ENCODE data around the gene LMF1.

GRCh38 chr16:813916-814412, 156.8 kb downstream of the LMF1 start:
- TF ChIP-seq FOSL1 (IDR thresholded peaks at IDR 0.05; ENCODE audit: low read depth) (no peak), POLR2A (IDR thresholded peaks at IDR 0.05; ENCODE audit: borderline replicate concordance, extremely low read depth, insufficient read depth, insufficient read length) (no peak), POLR2AphosphoS5 (IDR thresholded peaks at IDR 0.05; ENCODE audit: low read depth, low read length) (no peak), TCF7L2 (IDR thresholded peaks at IDR 0.05; ENCODE audit: borderline replicate concordance, extremely low read depth, insufficient read depth, insufficient read length) (no peak), ZFX (IDR thresholded peaks at IDR 0.05) (no peak), REST (IDR thresholded peaks at IDR 0.05; ENCODE audit: low read depth) (no peak), YY1 (IDR thresholded peaks at IDR 0.05; ENCODE audit: extremely low read depth, insufficient replicate concordance, low read depth, low read length) (no peak), EZH2 (IDR thresholded peaks at IDR 0.05) (no peak)
- TF ChIP-seq, protein P1, sequence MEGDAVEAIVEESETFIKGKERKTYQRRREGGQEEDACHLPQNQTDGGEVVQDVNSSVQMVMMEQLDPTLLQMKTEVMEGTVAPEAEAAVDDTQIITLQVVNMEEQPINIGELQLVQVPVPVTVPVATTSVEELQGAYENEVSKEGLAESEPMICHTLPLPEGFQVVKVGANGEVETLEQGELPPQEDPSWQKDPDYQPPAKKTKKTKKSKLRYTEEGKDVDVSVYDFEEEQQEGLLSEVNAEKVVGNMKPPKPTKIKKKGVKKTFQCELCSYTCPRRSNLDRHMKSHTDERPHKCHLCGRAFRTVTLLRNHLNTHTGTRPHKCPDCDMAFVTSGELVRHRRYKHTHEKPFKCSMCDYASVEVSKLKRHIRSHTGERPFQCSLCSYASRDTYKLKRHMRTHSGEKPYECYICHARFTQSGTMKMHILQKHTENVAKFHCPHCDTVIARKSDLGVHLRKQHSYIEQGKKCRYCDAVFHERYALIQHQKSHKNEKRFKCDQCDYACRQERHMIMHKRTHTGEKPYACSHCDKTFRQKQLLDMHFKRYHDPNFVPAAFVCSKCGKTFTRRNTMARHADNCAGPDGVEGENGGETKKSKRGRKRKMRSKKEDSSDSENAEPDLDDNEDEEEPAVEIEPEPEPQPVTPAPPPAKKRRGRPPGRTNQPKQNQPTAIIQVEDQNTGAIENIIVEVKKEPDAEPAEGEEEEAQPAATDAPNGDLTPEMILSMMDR (IDR thresholded peaks at IDR 0.05 in 2 of 3, conservative IDR thresholded peaks at IDR 0.05 in 1 of 3; ENCODE audit: borderline replicate concordance in 1 of 3, insufficient read depth in 1 of 3, low read depth in 2 of 3, low read length in 2 of 3), result peak in 1 of 3 experiments; percentile 2; a peak in 2 of 6 replicates
- TF ChIP-seq, protein P2, sequence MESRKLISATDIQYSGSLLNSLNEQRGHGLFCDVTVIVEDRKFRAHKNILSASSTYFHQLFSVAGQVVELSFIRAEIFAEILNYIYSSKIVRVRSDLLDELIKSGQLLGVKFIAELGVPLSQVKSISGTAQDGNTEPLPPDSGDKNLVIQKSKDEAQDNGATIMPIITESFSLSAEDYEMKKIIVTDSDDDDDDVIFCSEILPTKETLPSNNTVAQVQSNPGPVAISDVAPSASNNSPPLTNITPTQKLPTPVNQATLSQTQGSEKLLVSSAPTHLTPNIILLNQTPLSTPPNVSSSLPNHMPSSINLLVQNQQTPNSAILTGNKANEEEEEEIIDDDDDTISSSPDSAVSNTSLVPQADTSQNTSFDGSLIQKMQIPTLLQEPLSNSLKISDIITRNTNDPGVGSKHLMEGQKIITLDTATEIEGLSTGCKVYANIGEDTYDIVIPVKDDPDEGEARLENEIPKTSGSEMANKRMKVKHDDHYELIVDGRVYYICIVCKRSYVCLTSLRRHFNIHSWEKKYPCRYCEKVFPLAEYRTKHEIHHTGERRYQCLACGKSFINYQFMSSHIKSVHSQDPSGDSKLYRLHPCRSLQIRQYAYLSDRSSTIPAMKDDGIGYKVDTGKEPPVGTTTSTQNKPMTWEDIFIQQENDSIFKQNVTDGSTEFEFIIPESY (IDR thresholded peaks at IDR 0.05; ENCODE audit: extremely low read depth, insufficient replicate concordance, low read length), result no peak

Measured in HCT116 (cell line).